Neuronal stem cell (in vitro differentiated cells): ENCODE data around the gene KLRG1. TPM values are rescaled to one million over a fixed set of nuclear protein-coding genes. Genes with fewer than 3 reads are reported as not detected.

ENCODE experiments used
- DNase-seq: peaks from one replicate; pipeline ENCODE4 v3.0.0-alpha.2; 2013; ENCODE audit warnings: low spot score
- H2AFZ ChIP-seq: one replicate; pipeline ENCODE4 v1.6.1; 2013; ENCODE audit warnings: mild to moderate bottlenecking, low read length, inconsistent platforms
- H2AK5ac ChIP-seq: 2 replicates; pipeline ENCODE4 v1.6.1; 2013; ENCODE audit warnings: low read depth, mild to moderate bottlenecking, inconsistent platforms, low read length, moderate library complexity, mixed read lengths
- H2BK120ac ChIP-seq: 2 replicates; pipeline ENCODE4 v1.6.1; 2013; ENCODE audit warnings: low read depth, mild to moderate bottlenecking, inconsistent platforms, low read length, moderate library complexity, mixed read lengths
- H2BK12ac ChIP-seq: one replicate; pipeline ENCODE4 v1.6.1; 2013; ENCODE audit warnings: low read length, inconsistent platforms
- H2BK15ac ChIP-seq: 2 replicates; pipeline ENCODE4 v1.6.1; 2013; ENCODE audit warnings: mild to moderate bottlenecking, low read length, inconsistent platforms, mixed read lengths
- H2BK5ac ChIP-seq: one replicate; pipeline ENCODE4 v1.6.1; 2013; ENCODE audit warnings: inconsistent platforms, mild to moderate bottlenecking, low read length, moderate library complexity
- H3K14ac ChIP-seq: one replicate; pipeline ENCODE4 v1.6.1; 2013; ENCODE audit warnings: low read length, inconsistent platforms
- H3K18ac ChIP-seq: 2 replicates; pipeline ENCODE4 v1.6.1; 2013; ENCODE audit warnings: low read length, inconsistent platforms
- H3K23ac ChIP-seq: 2 replicates; pipeline ENCODE4 v1.6.1; 2013; ENCODE audit warnings: low read depth, mild to moderate bottlenecking, mixed read lengths, low read length, inconsistent platforms; ENCODE audit not compliant: poor library complexity
- H3K27ac ChIP-seq: replicated peaks from 3 replicates; pipeline ENCODE4 v1.5.1; 2013; ENCODE audit warnings: low read length, inconsistent platforms
- H3K27me3 ChIP-seq, 3 experiments: 2 replicates each; pipeline ENCODE4 v1.6.1; 2013; ENCODE audit warnings: low read length in 3 of 3, mild to moderate bottlenecking in 2 of 3, inconsistent platforms in 1 of 3, low read depth in 1 of 3, mixed read lengths in 1 of 3, moderate library complexity in 1 of 3; ENCODE audit not compliant: control insufficient read depth in 3 of 3, insufficient read depth in 3 of 3
- H3K36me3 ChIP-seq, 2 donors: replicated peaks in 1 of 2; 2 replicates each; pipeline ENCODE4 v1.6.1; 2013; ENCODE audit warnings: low read length in 2 of 2; ENCODE audit not compliant: control insufficient read depth in 2 of 2, insufficient read depth in 2 of 2
- H3K4ac ChIP-seq: 2 replicates; pipeline ENCODE4 v1.6.1; 2013; ENCODE audit warnings: inconsistent platforms, mild to moderate bottlenecking, low read length, moderate library complexity
- H3K4me1 ChIP-seq, 2 donors: 1 replicate in 1 of 2; 2 replicates in 1 of 2; pipeline ENCODE4 v1.6.1; 2013; ENCODE audit warnings: low read length in 2 of 2, low read depth in 1 of 2; ENCODE audit not compliant: control insufficient read depth in 2 of 2, insufficient read depth in 1 of 2
- H3K4me2 ChIP-seq: one replicate; pipeline ENCODE4 v1.6.1; 2013; ENCODE audit warnings: mild to moderate bottlenecking, low read length, inconsistent platforms; ENCODE audit not compliant: insufficient read depth, poor library complexity, severe bottlenecking
- H3K4me3 ChIP-seq, 2 donors: 2 replicates each; pipeline ENCODE4 v1.5.1; 2013; ENCODE audit warnings: low read length in 2 of 2, mild to moderate bottlenecking in 2 of 2, inconsistent platforms in 1 of 2, moderate library complexity in 1 of 2
- H3K79me1 ChIP-seq: one replicate; pipeline ENCODE4 v1.6.1; 2013; ENCODE audit warnings: low read depth, mild to moderate bottlenecking, inconsistent platforms, low read length, moderate library complexity
- H3K9ac ChIP-seq: one replicate; pipeline ENCODE4 v1.6.1; 2013; ENCODE audit warnings: mild to moderate bottlenecking, low read depth, low read length, inconsistent platforms; ENCODE audit not compliant: poor library complexity
- H3K9me3 ChIP-seq, 2 donors: replicated peaks in 1 of 2; 2 replicates each; pipeline versions ENCODE3 to v1.6.1; 2013; ENCODE audit warnings: low read length in 2 of 2, mild to moderate bottlenecking in 2 of 2, inconsistent platforms in 1 of 2, low read depth in 1 of 2, mixed read lengths in 1 of 2, moderate library complexity in 1 of 2; ENCODE audit not compliant: control insufficient read depth in 2 of 2, insufficient read depth in 1 of 2
- H4K8ac ChIP-seq: one replicate; pipeline ENCODE4 v1.6.1; 2013; ENCODE audit warnings: low read depth, mild to moderate bottlenecking, inconsistent platforms, low read length, moderate library complexity
- H4K91ac ChIP-seq: one replicate; pipeline ENCODE4 v1.6.1; 2013; ENCODE audit warnings: low read length, low read depth, mild to moderate bottlenecking, inconsistent platforms; ENCODE audit not compliant: poor library complexity
- WGBS, 2 donors: extraction: QIAGEN DNeasy Blood & Tissue Kit; methylation state at CpG; one replicate each; pipeline ENCODE4 v1.1.7; 2013; ENCODE audit warnings: missing lambda C conversion rate in 2 of 2, mixed read lengths in 1 of 2; ENCODE audit not compliant: insufficient read length in 2 of 2, insufficient replicate concordance in 1 of 2; ENCODE audit errors: extremely low coverage in 2 of 2; 5-methylcytosine and 5-hydroxymethylcytosine counted together
- polyA plus RNA-seq, 2 experiments: library from polyadenylated mRNA; stranded (reverse); fragments of 200-250 nt; gene quantifications; one replicate each; pipeline ENCODE4 v1.2.3, GENCODE V29; 2013

Gene KLRG1
- 5.0 TPM for polyA plus RNA-seq (2013, experiment 1 of 2)
- 4.3 TPM for polyA plus RNA-seq (2013, experiment 2 of 2)

GRCh38 chr12:8989413-8989812, at the start of gene KLRG1:
Gene KLRG1, plus strand, starts transcription at chr12:8989546. Its CDS starts 90 bp downstream, at chr12:8989636.
- Histone ChIP-seq H2BK5ac (no peak within 1 kb of the TSS), H2BK15ac (no peak within 1 kb of the TSS), H3K14ac (no peak within 1 kb of the TSS), H3K4me3 (no peak within 1 kb of the TSS), H2BK12ac (no peak within 1 kb of the TSS), H3K79me1 (no peaks in the 10 kb centered on the region), H3K27me3 (no peaks in the 10 kb centered on the region), H4K8ac (no peak within 1 kb of the TSS), H3K4me1 (no peaks in the 10 kb centered on the region), H3K36me3 (no peaks in the 10 kb centered on the region), H2AK5ac (no peak within 1 kb of the TSS), H2BK120ac (no peak within 1 kb of the TSS), H3K18ac (no peak within 1 kb of the TSS), H3K9ac (no peak within 1 kb of the TSS), H3K23ac (no peak within 1 kb of the TSS), H4K91ac (no peak within 1 kb of the TSS), H3K27ac (no peak within 1 kb of the TSS), H3K4ac (no peak within 1 kb of the TSS), H3K9me3 (no peaks in the 10 kb centered on the region), H3K4me2 (no peak within 1 kb of the TSS), H2AFZ (no peak within 1 kb of the TSS)
- WGBS, 2 donors, result no CpG with 5 or more reads among the region's 2 CpGs
- no peak for DNase-seq

GRCh38 chr12:8941691-8942478, 47.5 kb upstream of the KLRG1 start:
- Histone ChIP-seq H2AFZ (no peak overlapping the region), H3K27ac (no peak overlapping the region), H3K4ac (no peak overlapping the region), H3K4me1 (no peaks in the 10 kb centered on the region), H3K79me1 (no peaks in the 10 kb centered on the region), H3K9me3 (no peaks in the 10 kb centered on the region), H4K8ac (no peak overlapping the region), H3K23ac (no peak overlapping the region), H4K91ac (no peak overlapping the region), H3K4me3 (no peak overlapping the region), H2BK15ac (no peak overlapping the region), H2AK5ac (no peak overlapping the region), H3K27me3 (no peaks in the 10 kb centered on the region), H2BK12ac (no peak overlapping the region), H2BK5ac (no peak overlapping the region), H2BK120ac (no peak overlapping the region), H3K4me2 (no peak overlapping the region), H3K18ac (no peak overlapping the region), H3K14ac (no peak overlapping the region), H3K36me3 (peaks cover 29 to 80% of the 10 kb centered on the region in 2 donors), H3K9ac (no peak overlapping the region)
- no peak for DNase-seq
- no CpG with 5 or more reads among the region's 5 CpGs for WGBS, 2 donors

DNA sequence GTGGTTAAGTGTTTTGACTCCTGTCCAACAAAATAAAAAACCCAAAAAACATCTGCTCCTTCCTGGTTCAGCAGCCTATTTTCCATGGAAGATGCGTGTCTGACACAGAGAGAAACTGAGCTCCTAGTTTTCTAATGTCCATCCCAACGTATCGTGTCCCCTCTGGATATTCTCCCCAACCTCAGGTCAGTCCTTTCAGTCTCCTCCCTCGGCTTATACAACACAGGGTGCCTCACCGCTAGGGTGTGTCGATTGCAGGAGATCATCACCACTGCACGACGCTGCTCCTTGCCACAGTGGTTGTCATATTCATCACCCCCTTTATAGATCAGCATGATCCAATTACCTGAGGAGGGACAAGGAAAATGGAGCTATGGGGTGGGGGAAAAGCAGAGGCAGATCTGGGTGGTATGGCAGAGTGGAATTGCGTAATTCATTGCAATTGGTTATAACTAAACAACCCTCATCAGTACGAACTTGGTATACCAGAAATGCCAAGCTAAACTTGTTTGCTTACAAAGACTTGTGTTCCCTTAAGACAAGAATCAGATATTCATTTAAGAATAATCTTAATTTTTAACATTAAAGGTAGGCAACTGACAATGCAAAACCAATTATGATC, 45.7 kb upstream of the KLRG1 start:
- peaks cover 23 to 70% of the 10 kb centered on the region in 2 donors for H3K36me3 ChIP-seq
- peaks cover 0 to 12% of the 10 kb centered on the region in 2 donors for H3K4me1 ChIP-seq
- no peaks in the 10 kb centered on the region for H3K9me3 ChIP-seq
- no peak overlapping the region for H2BK120ac ChIP-seq
- no CpG with 5 or more reads among the region's 10 CpGs for WGBS, 2 donors
- no peak overlapping the region for H4K91ac ChIP-seq
- H3K4me3 ChIP-seq, result no peak overlapping the region
- H2BK15ac ChIP-seq, result no peak overlapping the region
- H4K8ac ChIP-seq, result no peak overlapping the region
- no peak overlapping the region for H3K14ac ChIP-seq
- no peak for DNase-seq
- no peak overlapping the region for H3K18ac ChIP-seq
- H3K23ac ChIP-seq, result no peak overlapping the region
- no peak overlapping the region for H2AFZ ChIP-seq
- H2BK5ac ChIP-seq, result no peak overlapping the region
- H3K79me1 ChIP-seq, result no peaks in the 10 kb centered on the region
- H3K27me3 ChIP-seq, result no peaks in the 10 kb centered on the region
- H3K4ac ChIP-seq, result no peak overlapping the region
- H3K27ac ChIP-seq, result no peak overlapping the region
- no peak overlapping the region for H3K4me2 ChIP-seq
- H2BK12ac ChIP-seq, result no peak overlapping the region
- H2AK5ac ChIP-seq, result no peak overlapping the region
- H3K9ac ChIP-seq, result no peak overlapping the region

DNA sequence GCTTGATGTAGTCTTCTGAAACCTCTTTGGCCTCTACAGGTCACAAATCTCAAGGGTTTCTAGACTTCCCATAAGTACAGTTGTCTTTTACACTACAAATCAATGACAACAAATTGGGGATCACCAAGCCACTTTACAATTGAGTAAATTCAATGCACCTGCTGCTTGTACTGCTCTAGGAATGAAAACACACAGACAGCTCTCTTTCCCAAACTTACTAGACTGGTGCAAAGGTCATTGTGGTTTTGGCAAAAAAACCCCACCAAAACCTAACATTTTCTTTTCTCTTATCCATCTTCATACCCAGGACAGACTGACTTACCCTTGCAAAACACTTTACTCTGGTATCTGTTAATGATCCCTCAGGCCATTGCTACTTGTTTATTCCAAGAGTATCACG, 42.6 kb upstream of the KLRG1 start:
- Histone ChIP-seq H3K4me1 (peaks cover 0 to 12% of the 10 kb centered on the region in 2 donors), H3K18ac (no peak overlapping the region), H3K14ac (no peak overlapping the region), H4K8ac (no peak overlapping the region), H2BK5ac (no peak overlapping the region), H3K23ac (no peak overlapping the region), H4K91ac (no peak overlapping the region), H3K79me1 (no peaks in the 10 kb centered on the region), H3K27ac (no peak overlapping the region), H2AFZ (no peak overlapping the region), H2BK15ac (no peak overlapping the region), H3K9ac (no peak overlapping the region), H3K4me2 (no peak overlapping the region), H3K4ac (no peak overlapping the region), H3K36me3 (peaks cover 16 to 58% of the 10 kb centered on the region in 2 donors), H2BK12ac (no peak overlapping the region), H2AK5ac (no peak overlapping the region), H2BK120ac (no peak overlapping the region), H3K9me3 (no peaks in the 10 kb centered on the region), H3K4me3 (no peak overlapping the region), H3K27me3 (no peaks in the 10 kb centered on the region)
- WGBS, 2 donors, result no CpG with 5 or more reads among the region's 1 CpG
- no peak for DNase-seq
